ENCODE measurements around the gene AKT1. TPM values are rescaled to one million over a fixed set of nuclear protein-coding genes. Genes with fewer than 3 reads are reported as not detected.

Gene AKT1
- total RNA-seq, 3 donors from 2014 or later: 107 to 124 (median 116) TPM

- ATAC-seq (no peak), DNase-seq (no peak)
- H3K36me3 Mint-ChIP-seq (ENCODE audit: insufficient read depth): peaks cover 2% of the 10 kb centered on the region
- no peaks in the 10 kb centered on the region for H3K9me3 Mint-ChIP-seq
- H3K4me3 Mint-ChIP-seq: no peak overlapping the region
- H3K4me1 Mint-ChIP-seq (ENCODE audit: low read depth): peaks cover 26% of the 10 kb centered on the region
- no peaks in the 10 kb centered on the region for H3K27me3 Mint-ChIP-seq (ENCODE audit: low read depth)
Observed at GRCh38 chr14:104787736-104788135, 7.8 kb downstream of the AKT1 start.

GRCh38 chr14:104786726-104787675 is 8.5 kb downstream of the AKT1 start:
- ATAC-seq: peak in 1 of 2 donors; percentile 8
- no peak for DNase-seq
- H3K27me3 Mint-ChIP-seq (ENCODE audit: low read depth): no peaks in the 10 kb centered on the region
- peaks cover 2% of the 10 kb centered on the region for H3K36me3 Mint-ChIP-seq (ENCODE audit: insufficient read depth)
- no peaks in the 10 kb centered on the region for H3K9me3 Mint-ChIP-seq
- peaks cover 23% of the 10 kb centered on the region for H3K4me1 Mint-ChIP-seq (ENCODE audit: low read depth)
- no peak overlapping the region for H3K4me3 Mint-ChIP-seq

- Mint-ChIP-seq H3K27me3 (ENCODE audit: low read depth) (no peaks in the 10 kb centered on the region), H3K4me1 (ENCODE audit: low read depth) (peaks cover 23% of the 10 kb centered on the region), H3K4me3 (no peak overlapping the region), H3K9me3 (no peaks in the 10 kb centered on the region), H3K36me3 (ENCODE audit: insufficient read depth) (no peaks in the 10 kb centered on the region)
- ATAC-seq (peak; percentile 21 to 25), DNase-seq (no peak)
Observed at GRCh38 chr14:104786091-104786586, 9.4 kb downstream of the AKT1 start.

- ATAC-seq: no peak
- Mint-ChIP-seq H3K9me3 (no peaks in the 10 kb centered on the region), H3K4me3 (no peak overlapping the region), H3K4me1 (ENCODE audit: low read depth) (peaks cover 21% of the 10 kb centered on the region), H3K27me3 (ENCODE audit: low read depth) (no peaks in the 10 kb centered on the region), H3K36me3 (ENCODE audit: insufficient read depth) (no peaks in the 10 kb centered on the region)
- no peak for DNase-seq
Observed at GRCh38 chr14:104785708-104786080, 9.9 kb downstream of the AKT1 start.

GRCh38 chr14:104784846-104785707 is 10.5 kb downstream of the AKT1 start:
- ATAC-seq (no peak), DNase-seq (no peak)
- no peaks in the 10 kb centered on the region for H3K36me3 Mint-ChIP-seq (ENCODE audit: insufficient read depth)
- no peaks in the 10 kb centered on the region for H3K27me3 Mint-ChIP-seq (ENCODE audit: low read depth)
- peaks cover 21% of the 10 kb centered on the region for H3K4me1 Mint-ChIP-seq (ENCODE audit: low read depth)
- no peaks in the 10 kb centered on the region for H3K9me3 Mint-ChIP-seq
- no peak overlapping the region for H3K4me3 Mint-ChIP-seq

GRCh38 chr14:104784218-104784568 is 11.4 kb downstream of the AKT1 start:
- H3K4me3 Mint-ChIP-seq: no peak overlapping the region
- DNase-seq (no peak), ATAC-seq (no peak)
- no peaks in the 10 kb centered on the region for H3K36me3 Mint-ChIP-seq (ENCODE audit: insufficient read depth)
- peaks cover 15% of the 10 kb centered on the region for H3K4me1 Mint-ChIP-seq (ENCODE audit: low read depth)
- no peaks in the 10 kb centered on the region for H3K27me3 Mint-ChIP-seq (ENCODE audit: low read depth)
- H3K9me3 Mint-ChIP-seq: no peaks in the 10 kb centered on the region

GRCh38 chr14:104783484-104784217 is 11.9 kb downstream of the AKT1 start:
- Mint-ChIP-seq H3K27me3 (ENCODE audit: low read depth) (no peaks in the 10 kb centered on the region), H3K4me1 (ENCODE audit: low read depth) (peaks cover 15% of the 10 kb centered on the region), H3K9me3 (no peaks in the 10 kb centered on the region), H3K4me3 (no peak overlapping the region), H3K36me3 (ENCODE audit: insufficient read depth) (no peaks in the 10 kb centered on the region)
- DNase-seq (no peak), ATAC-seq (no peak)

- DNase-seq: no peak
- H3K4me3 Mint-ChIP-seq: no peak overlapping the region
- peaks cover 9% of the 10 kb centered on the region for H3K4me1 Mint-ChIP-seq (ENCODE audit: low read depth)
- no peak for ATAC-seq
- no peaks in the 10 kb centered on the region for H3K9me3 Mint-ChIP-seq
- no peaks in the 10 kb centered on the region for H3K36me3 Mint-ChIP-seq (ENCODE audit: insufficient read depth)
- H3K27me3 Mint-ChIP-seq (ENCODE audit: low read depth): no peaks in the 10 kb centered on the region
Observed at GRCh38 chr14:104782808-104783139, 12.8 kb downstream of the AKT1 start.

GRCh38 chr14:104782086-104782807 is 13.3 kb downstream of the AKT1 start:
- DNase-seq (no peak), ATAC-seq (no peak)
- H3K4me1 Mint-ChIP-seq (ENCODE audit: low read depth): peaks cover 9% of the 10 kb centered on the region
- no peaks in the 10 kb centered on the region for H3K9me3 Mint-ChIP-seq
- no peaks in the 10 kb centered on the region for H3K36me3 Mint-ChIP-seq (ENCODE audit: insufficient read depth)
- no peaks in the 10 kb centered on the region for H3K27me3 Mint-ChIP-seq (ENCODE audit: low read depth)
- H3K4me3 Mint-ChIP-seq: no peak overlapping the region

- ATAC-seq (no peak), DNase-seq (no peak)
- H3K36me3 Mint-ChIP-seq (ENCODE audit: insufficient read depth): peaks cover 2% of the 10 kb centered on the region
- peaks cover 5% of the 10 kb centered on the region for H3K4me1 Mint-ChIP-seq (ENCODE audit: low read depth)
- no peaks in the 10 kb centered on the region for H3K27me3 Mint-ChIP-seq (ENCODE audit: low read depth)
- no peak overlapping the region for H3K4me3 Mint-ChIP-seq
- no peaks in the 10 kb centered on the region for H3K9me3 Mint-ChIP-seq
Observed at GRCh38 chr14:104781271-104782077, 14.1 kb downstream of the AKT1 start.

GRCh38 chr14:104780513-104781030 is 15.0 kb downstream of the AKT1 start:
- H3K4me1 Mint-ChIP-seq (ENCODE audit: low read depth): peaks cover 3% of the 10 kb centered on the region
- DNase-seq (no peak), ATAC-seq (no peak)
- no peaks in the 10 kb centered on the region for H3K9me3 Mint-ChIP-seq
- H3K27me3 Mint-ChIP-seq (ENCODE audit: low read depth): no peaks in the 10 kb centered on the region
- peaks cover 4% of the 10 kb centered on the region for H3K36me3 Mint-ChIP-seq (ENCODE audit: insufficient read depth)
- no peak overlapping the region for H3K4me3 Mint-ChIP-seq

- no peak overlapping the region for H3K4me3 Mint-ChIP-seq
- DNase-seq (no peak), ATAC-seq (no peak)
- H3K9me3 Mint-ChIP-seq: no peaks in the 10 kb centered on the region
- peaks cover 4% of the 10 kb centered on the region for H3K36me3 Mint-ChIP-seq (ENCODE audit: insufficient read depth)
- H3K4me1 Mint-ChIP-seq (ENCODE audit: low read depth): no peaks in the 10 kb centered on the region
- H3K27me3 Mint-ChIP-seq (ENCODE audit: low read depth): no peaks in the 10 kb centered on the region
Observed at GRCh38 chr14:104779776-104780512, 15.6 kb downstream of the AKT1 start.
